Ovary (tissue), 9 donors: Measurements from ENCODE around the gene SHANK2. TPM values are rescaled to one million over a fixed set of nuclear protein-coding genes. Genes with fewer than 3 reads are reported as not detected.

Experiments
- DNase-seq, 5 donors: peaks; one replicate each; pipeline ENCODE4 v3.0.0-alpha.2; 2019 to 2020
- H3K27ac ChIP-seq, 2 donors: fragments of 200-600 bp; one replicate each; pipeline versions ENCODE4 v1.5.1 to v1.8.0; 2019 to 2022
- H3K27me3 ChIP-seq: fragments of 200-600 bp; one replicate; pipeline ENCODE4 v1.8.0; 2022
- H3K36me3 ChIP-seq: fragments of 200-600 bp; sonication (generic); one replicate; pipeline ENCODE4 v1.5.1; 2019
- H3K4me1 ChIP-seq: one replicate; pipeline ENCODE4 v1.8.1; 2013; ENCODE audit warnings: mild to moderate bottlenecking, moderate library complexity; ENCODE audit not compliant: insufficient read depth
- H3K4me3 ChIP-seq: fragments of 200-600 bp; sonication (generic); one replicate; pipeline ENCODE4 v1.5.1; 2017
- H3K9me3 ChIP-seq, 2 donors: fragments of 200-600 bp in 1 of 2; sonication (generic) in 1 of 2; one replicate each; pipeline versions ENCODE4 v1.5.1 to v1.8.1; 2013 to 2019; ENCODE audit warnings: mild to moderate bottlenecking in 1 of 2, moderate library complexity in 1 of 2
- CTCF ChIP-seq, 3 donors: fragments of 450-650 bp in 2 of 3; fragments of 200-600 bp in 1 of 3; IDR thresholded peaks; one replicate each; pipeline versions ENCODE4 v1.5.1 to v1.8.0; 2016 to 2022; ENCODE audit warnings: antibody characterized with exemption in 3 of 3, mild to moderate bottlenecking in 1 of 3
- EP300 ChIP-seq: sonication (generic); formaldehyde crosslinking; IDR thresholded peaks from one replicate; pipeline ENCODE4 v1.6.1; 2017; ENCODE audit warnings: antibody characterized with exemption
- POLR2A ChIP-seq: fragments of 450-650 bp; IDR thresholded peaks from one replicate; pipeline ENCODE4 v1.6.1; 2017; ENCODE audit warnings: antibody characterized with exemption, mild to moderate bottlenecking, moderate library complexity
- WGBS, 3 donors: extraction: QIAGEN DNeasy Blood & Tissue Kit in 1 of 3; methylation state at CpG; one replicate each; pipeline versions ENCODE4 v1.1.5 to v1.1.7; 2013 to 2017; 5-methylcytosine and 5-hydroxymethylcytosine counted together
- intact Hi-C, 4 donors: fragments of 100-400 bp; cut with DNase I; formaldehyde crosslinking; loops; one replicate each; pipeline versions ENCODE4 v1.11.0 to v1.15.1; 2022 to 2023
- polyA plus RNA-seq, 2 donors: library from polyadenylated mRNA; stranded (reverse); fragments of 200-250 nt in 1 of 2; fragments of 350-450 nt in 1 of 2; fragmentation: Illumina TruSeq in 1 of 2; extraction: RNeasy Lipid Tissue Mini Kit (QIAGEN cat#74804) in 1 of 2; gene quantifications; one replicate each; pipeline ENCODE4 v1.2.3, GENCODE V29; 2013 to 2014
- total RNA-seq, 7 donors: library from RNA; depleted of rRNA in 2 of 7; stranded (reverse); fragments of >200 nt in 2 of 7; fragmentation: NEBNext Ultra II Directional in 3 of 7; extraction: Animal tissue kit (Norgen Biotek cat#: 25700) in 3 of 7; gene quantifications; one replicate each; pipeline versions ENCODE4 v1.1.0 to v1.2.4, GENCODE V29; 2016 to 2023
- donor health status: DM: no; HTN: no; CAD: no; lungs with moderate emphysema.
- donor health status: DM: no; HTN: no; CAD: no.
- donor health status: Bipolar disorder and iron deficiency.
- donor health status: DM: yes; HTN: yes; CAD: no.
- donor health status: DM: no; HTN: no; CAD: no.
- donor health status: DM: yes; HTN: yes; CAD: no.

Gene SHANK2
- total and polyA plus RNA-seq, 9 donors: 0.05 to 40.4 (median 2.3) TPM; not detected in 1

GRCh38 chr11:71240865-71241691, 11.3 kb downstream of the SHANK2 start:
- H3K27ac ChIP-seq: no peak overlapping the region

GRCh38 chr11:71240061-71240690, 12.2 kb downstream of the SHANK2 start:
- Histone ChIP-seq H3K9me3 (no peaks in the 10 kb centered on the region), H3K4me1 (no peaks in the 10 kb centered on the region), H3K36me3 (no peaks in the 10 kb centered on the region), H3K4me3 (no peak overlapping the region), H3K27me3 (no peaks in the 10 kb centered on the region), H3K27ac (no peak overlapping the region)
- DNase-seq: no peak
- intact Hi-C loops: no loop called here
- 84 to 92% (median 87%) methylated on average over 12 of the region's 12 CpGs for WGBS, 3 donors
- TF ChIP-seq CTCF (IDR thresholded peaks at IDR 0.05) (no peak), POLR2A (no peak), EP300 (no peak)

More at GRCh38 chr11:71240865-71241691, 11.3 kb downstream of the SHANK2 start:
- 10 to 17% (median 13%) methylated on average over 17 of the region's 17 CpGs for WGBS, 3 donors
- Histone ChIP-seq H3K36me3 (no peaks in the 10 kb centered on the region), H3K27me3 (no peaks in the 10 kb centered on the region), H3K4me1 (no peaks in the 10 kb centered on the region), H3K4me3 (no peak overlapping the region), H3K9me3 (no peaks in the 10 kb centered on the region)
- intact Hi-C loops: no loop called here
- no peak for TF ChIP-seq EP300
- TF ChIP-seq CTCF (IDR thresholded peaks at IDR 0.05): no peak
- no peak for TF ChIP-seq POLR2A
- DNase-seq: no peak

GRCh38 chr11:71239581-71239980, 12.8 kb downstream of the SHANK2 start:
- Histone ChIP-seq H3K9me3 (no peaks in the 10 kb centered on the region), H3K27ac (no peak overlapping the region), H3K4me1 (no peaks in the 10 kb centered on the region), H3K4me3 (no peak overlapping the region), H3K27me3 (no peaks in the 10 kb centered on the region), H3K36me3 (no peaks in the 10 kb centered on the region)
- intact Hi-C loops: no loop called here
- 72 to 77% (median 75%) methylated on average over 7 of the region's 7 CpGs for WGBS, 3 donors
- TF ChIP-seq POLR2A: no peak
- no peak for TF ChIP-seq EP300
- TF ChIP-seq CTCF (IDR thresholded peaks at IDR 0.05): no peak
- DNase-seq: no peak

- Histone ChIP-seq H3K4me1 (no peaks in the 10 kb centered on the region), H3K9me3 (no peaks in the 10 kb centered on the region), H3K27me3 (no peaks in the 10 kb centered on the region), H3K36me3 (no peaks in the 10 kb centered on the region), H3K4me3 (no peak overlapping the region), H3K27ac (no peak overlapping the region)
- DNase-seq: no peak
- intact Hi-C loops: no loop called here
- 89 to 91% (median 91%) methylated on average over 7 of the region's 7 CpGs for WGBS, 3 donors
- no peak for TF ChIP-seq POLR2A
- TF ChIP-seq CTCF (IDR thresholded peaks at IDR 0.05): no peak
- TF ChIP-seq EP300: no peak
Observed at GRCh38 chr11:71238941-71239340, 13.4 kb downstream of the SHANK2 start.
